Prostate gland (tissue), 2 donors: Measurements from ENCODE around the gene LRCH3. TPM values are rescaled to one million over a fixed set of nuclear protein-coding genes. Genes with fewer than 3 reads are reported as not detected.

ENCODE experiments used
- DNase-seq: peaks from one replicate; pipeline ENCODE4 v3.0.0-alpha.2; 2019; ENCODE audit warnings: low spot score
- H3K27ac ChIP-seq, 2 donors: fragments of 200-600 bp; sonication (generic); 2 replicates each; pipeline ENCODE4 v1.5.1; 2017 to 2019
- H3K27me3 ChIP-seq: fragments of 200-600 bp; sonication (generic); replicated peaks from 2 replicates; pipeline ENCODE4 v1.5.1; 2019; ENCODE audit not compliant: insufficient read depth
- H3K36me3 ChIP-seq, 2 donors: fragments of 200-600 bp; sonication (generic); 1 replicate in 1 of 2; 2 replicates in 1 of 2; pipeline versions ENCODE4 v1.5.1 to v1.8.1; 2017 to 2019
- H3K4me1 ChIP-seq: fragments of 200-600 bp; sonication (generic); replicated peaks from 2 replicates; pipeline ENCODE4 v1.5.1; 2019
- H3K4me3 ChIP-seq, 2 donors: fragments of 200-600 bp; sonication (generic); 2 replicates each; pipeline ENCODE4 v1.5.1; 2017 to 2019
- H3K9me3 ChIP-seq: fragments of 200-600 bp; sonication (generic); 2 replicates; pipeline ENCODE4 v1.5.1; 2017
- CTCF ChIP-seq, 4 experiments: fragments of 200-600 bp in 2 of 4; fragments of 450-650 bp in 2 of 4; sonication (generic) in 2 of 4; IDR thresholded peaks; 1 replicate in 3 of 4; 2 replicates in 1 of 4; pipeline ENCODE4 v1.5.1; 2016 to 2019; ENCODE audit warnings: antibody characterized with exemption in 4 of 4, mild to moderate bottlenecking in 2 of 4, moderate library complexity in 2 of 4
- POLR2A ChIP-seq: fragments of 450-650 bp; IDR thresholded peaks from one replicate; pipeline ENCODE4 v1.6.1; 2016; ENCODE audit warnings: antibody characterized with exemption, mild to moderate bottlenecking
- POLR2AphosphoS5 ChIP-seq: sonication (generic); formaldehyde crosslinking; IDR thresholded peaks from one replicate; pipeline ENCODE4 v1.6.1; 2017; ENCODE audit warnings: antibody characterized with exemption
- WGBS: methylation state at CpG from one replicate; pipeline ENCODE4 v1.1.5; 2018; 5-methylcytosine and 5-hydroxymethylcytosine counted together
- intact Hi-C: fragments of 100-400 bp; cut with DNase I; formaldehyde crosslinking; loops from one replicate; pipeline ENCODE4 v1.14.2; 2022
- total RNA-seq, 2 donors: library from RNA; depleted of rRNA; stranded (reverse); fragments of >200 nt; gene quantifications; one replicate each; pipeline ENCODE4 v1.1.0, GENCODE V29; 2016

LRCH3 gene
- total RNA-seq, 2 donors from 2014 or later: 31.6 to 114 TPM

GRCh38 chr3:197837282-197837681 is 46.2 kb downstream of the LRCH3 start:
- no peaks in the 10 kb centered on the region for H3K4me1 ChIP-seq
- intact Hi-C loops: no loop called here
- no peak overlapping the region for H3K4me3 ChIP-seq
- no peak for TF ChIP-seq POLR2A
- no peak for TF ChIP-seq CTCF (IDR thresholded peaks at IDR 0.05)
- TF ChIP-seq POLR2AphosphoS5: no peak
- H3K27me3 ChIP-seq: no peaks in the 10 kb centered on the region
- no peak overlapping the region for H3K27ac ChIP-seq
- DNase-seq: no peak
- peaks cover 0 to 24% of the 10 kb centered on the region in 2 donors for H3K36me3 ChIP-seq
- WGBS: 97% methylated on average over 2 of the region's 2 CpGs
- H3K9me3 ChIP-seq: no peaks in the 10 kb centered on the region

GRCh38 chr3:197841789-197842188 is 50.7 kb downstream of the LRCH3 start:
- no peak for DNase-seq
- intact Hi-C loops: no loop called here
- Histone ChIP-seq H3K36me3 (peaks cover 0 to 29% of the 10 kb centered on the region in 2 donors), H3K9me3 (no peaks in the 10 kb centered on the region), H3K27ac (no peak overlapping the region), H3K4me3 (no peak overlapping the region), H3K4me1 (no peaks in the 10 kb centered on the region), H3K27me3 (no peaks in the 10 kb centered on the region)
- TF ChIP-seq POLR2AphosphoS5 (no peak), CTCF (IDR thresholded peaks at IDR 0.05) (no peak), POLR2A (no peak)
- 93% methylated on average over 5 of the region's 5 CpGs for WGBS

- TF ChIP-seq POLR2A (no peak), POLR2AphosphoS5 (no peak), CTCF (IDR thresholded peaks at IDR 0.05) (no peak)
- 73% methylated on average over 3 of the region's 3 CpGs for WGBS
- intact Hi-C loops: no loop called here
- Histone ChIP-seq H3K4me1 (no peaks in the 10 kb centered on the region), H3K27ac (no peak overlapping the region), H3K36me3 (peaks cover 0 to 11% of the 10 kb centered on the region in 2 donors), H3K27me3 (no peaks in the 10 kb centered on the region), H3K9me3 (no peaks in the 10 kb centered on the region), H3K4me3 (no peak overlapping the region)
- DNase-seq: no peak
Measured at GRCh38 chr3:197846491-197846890, 55.4 kb downstream of the LRCH3 start.

- WGBS: 6% methylated on average over 8 of the region's 8 CpGs
- intact Hi-C loops: no loop called here
- Histone ChIP-seq H3K36me3 (no peaks in the 10 kb centered on the region), H3K4me1 (no peaks in the 10 kb centered on the region), H3K9me3 (no peaks in the 10 kb centered on the region), H3K27ac (peak overlapping the region; percentile 47 to 59), H3K4me3 (peak overlapping the region; percentile 3), H3K27me3 (no peaks in the 10 kb centered on the region)
- peak; percentile 49 for TF ChIP-seq POLR2AphosphoS5
- no peak for TF ChIP-seq CTCF (IDR thresholded peaks at IDR 0.05)
- DNase-seq: peak; percentile 29
Measured at GRCh38 chr3:197847866-197848401, 56.9 kb downstream of the LRCH3 start.

- H3K36me3 ChIP-seq: no peaks in the 10 kb centered on the region
- TF ChIP-seq POLR2AphosphoS5: peak; percentile 62
- no peak for TF ChIP-seq POLR2A
- TF ChIP-seq CTCF (IDR thresholded peaks at IDR 0.05): no peak
- DNase-seq: peak; percentile 54
- no peaks in the 10 kb centered on the region for H3K9me3 ChIP-seq
- no peaks in the 10 kb centered on the region for H3K4me1 ChIP-seq
- no peak overlapping the region for H3K4me3 ChIP-seq
- intact Hi-C loops: no loop called here
- WGBS: 48% methylated on average over 8 of the region's 8 CpGs
- no peaks in the 10 kb centered on the region for H3K27me3 ChIP-seq
- H3K27ac ChIP-seq: no peak overlapping the region
Measured at GRCh38 chr3:197854596-197855343, 63.7 kb downstream of the LRCH3 start.
